Measurements from ENCODE around the gene CENPN.

Gene CENPN

DNA sequence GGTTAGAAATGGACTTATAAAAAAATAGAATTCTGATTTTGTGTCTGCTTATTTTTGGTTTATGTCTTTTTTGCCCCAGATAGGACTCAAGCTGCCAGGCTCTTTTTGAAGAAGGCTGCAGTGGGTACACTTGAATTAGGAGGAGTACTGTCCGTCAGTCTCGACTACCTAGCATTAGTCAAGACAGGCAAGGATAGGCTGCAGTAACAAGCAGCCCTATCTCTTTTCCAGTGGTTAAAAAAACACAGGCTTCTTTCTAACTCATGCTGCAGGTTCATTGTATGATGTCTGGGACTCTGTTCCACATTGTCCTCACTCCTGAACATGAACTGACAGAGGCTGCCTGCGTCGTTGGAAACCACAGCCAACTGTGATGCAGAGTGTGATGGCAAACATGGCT, 62.0 kb downstream of the CENPN start:
- Histone ChIP-seq H3K4me2 (ENCODE audit: low read length) (no peak overlapping the region), H2AFZ (ENCODE audit: low read depth, low read length) (no peak overlapping the region), H3K36me3 (replicated peaks; ENCODE audit: low read depth, low read length) (no peaks in the 10 kb centered on the region), H3K27ac (ENCODE audit: low read length) (no peak overlapping the region), H4K20me1 (ENCODE audit: insufficient read depth, low read length) (no peaks in the 10 kb centered on the region), H3K27me3 (ENCODE audit: low read depth, low read length) (no peaks in the 10 kb centered on the region), H3K4me1 (ENCODE audit: low read length) (no peaks in the 10 kb centered on the region), H3K9ac (ENCODE audit: low read length) (no peak overlapping the region), H3K9me3 (ENCODE audit: insufficient read depth, low read length) (no peaks in the 10 kb centered on the region), H3K79me2 (ENCODE audit: low read length) (no peaks in the 10 kb centered on the region), H3K4me3 (ENCODE audit: low read length) (no peak overlapping the region)
- no peak for TF ChIP-seq EZH2phosphoT487 (IDR thresholded peaks at IDR 0.05; ENCODE audit: low read depth)
- TF ChIP-seq, protein P1, sequence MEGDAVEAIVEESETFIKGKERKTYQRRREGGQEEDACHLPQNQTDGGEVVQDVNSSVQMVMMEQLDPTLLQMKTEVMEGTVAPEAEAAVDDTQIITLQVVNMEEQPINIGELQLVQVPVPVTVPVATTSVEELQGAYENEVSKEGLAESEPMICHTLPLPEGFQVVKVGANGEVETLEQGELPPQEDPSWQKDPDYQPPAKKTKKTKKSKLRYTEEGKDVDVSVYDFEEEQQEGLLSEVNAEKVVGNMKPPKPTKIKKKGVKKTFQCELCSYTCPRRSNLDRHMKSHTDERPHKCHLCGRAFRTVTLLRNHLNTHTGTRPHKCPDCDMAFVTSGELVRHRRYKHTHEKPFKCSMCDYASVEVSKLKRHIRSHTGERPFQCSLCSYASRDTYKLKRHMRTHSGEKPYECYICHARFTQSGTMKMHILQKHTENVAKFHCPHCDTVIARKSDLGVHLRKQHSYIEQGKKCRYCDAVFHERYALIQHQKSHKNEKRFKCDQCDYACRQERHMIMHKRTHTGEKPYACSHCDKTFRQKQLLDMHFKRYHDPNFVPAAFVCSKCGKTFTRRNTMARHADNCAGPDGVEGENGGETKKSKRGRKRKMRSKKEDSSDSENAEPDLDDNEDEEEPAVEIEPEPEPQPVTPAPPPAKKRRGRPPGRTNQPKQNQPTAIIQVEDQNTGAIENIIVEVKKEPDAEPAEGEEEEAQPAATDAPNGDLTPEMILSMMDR (IDR thresholded peaks at IDR 0.05; ENCODE audit: low read depth, low read length), result no peak

DNA sequence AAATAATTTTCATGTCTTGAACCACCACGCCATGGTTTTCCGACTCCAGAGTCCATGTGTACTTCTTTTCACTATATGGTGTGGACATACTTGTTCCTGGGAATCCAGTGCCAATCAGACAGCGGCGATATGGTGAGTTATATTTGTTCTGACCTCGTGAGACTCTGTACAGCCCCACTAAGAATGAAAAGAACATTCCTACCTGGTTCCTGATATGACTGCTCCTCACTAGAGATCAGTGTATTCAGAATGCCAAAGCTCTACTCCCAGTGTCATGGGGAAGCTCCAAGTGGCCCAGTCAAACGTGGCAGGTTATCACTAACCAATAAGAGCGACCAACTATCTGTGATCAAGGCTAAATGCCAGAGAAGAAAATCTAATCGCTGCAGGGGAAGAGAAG, 64.0 kb downstream of the CENPN start:
- no peak for TF ChIP-seq EZH2phosphoT487 (IDR thresholded peaks at IDR 0.05; ENCODE audit: low read depth)
- TF ChIP-seq, protein P1 (IDR thresholded peaks at IDR 0.05; ENCODE audit: low read depth, low read length), result no peak

DNA sequence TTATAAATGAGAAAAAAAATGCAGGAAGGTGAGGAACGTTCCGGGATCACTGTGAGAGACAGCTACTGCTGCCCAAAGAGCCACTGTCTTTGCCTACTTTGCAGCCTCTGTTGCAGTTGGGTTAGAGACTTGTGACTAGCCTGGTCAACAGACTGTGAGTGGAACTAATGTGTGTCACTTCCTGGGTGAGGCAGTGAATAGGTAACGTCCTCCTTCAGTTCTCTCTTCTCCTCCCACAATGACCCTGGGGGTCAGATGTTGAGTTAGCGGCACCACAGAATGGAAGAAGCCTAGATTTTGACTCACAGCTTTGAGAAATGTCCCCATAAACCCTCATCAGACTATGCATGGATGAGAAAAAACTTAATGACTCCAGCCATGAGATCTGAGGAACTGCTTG, 64.8 kb downstream of the CENPN start:
- TF ChIP-seq, protein P1 (IDR thresholded peaks at IDR 0.05; ENCODE audit: low read depth, low read length), result no peak
- TF ChIP-seq EZH2phosphoT487 (IDR thresholded peaks at IDR 0.05; ENCODE audit: low read depth), result no peak
- Histone ChIP-seq H3K4me2 (ENCODE audit: low read length) (no peak overlapping the region), H3K36me3 (replicated peaks; ENCODE audit: low read depth, low read length) (no peaks in the 10 kb centered on the region), H4K20me1 (ENCODE audit: insufficient read depth, low read length) (no peaks in the 10 kb centered on the region), H3K9ac (ENCODE audit: low read length) (no peak overlapping the region), H3K4me1 (ENCODE audit: low read length) (peaks cover 4% of the 10 kb centered on the region; the same call in 1 of the 2 replicates), H3K27ac (ENCODE audit: low read length) (no peak overlapping the region), H2AFZ (ENCODE audit: low read depth, low read length) (no peak overlapping the region), H3K9me3 (ENCODE audit: insufficient read depth, low read length) (no peaks in the 10 kb centered on the region), H3K4me3 (ENCODE audit: low read length) (no peak overlapping the region), H3K79me2 (ENCODE audit: low read length) (no peaks in the 10 kb centered on the region), H3K27me3 (ENCODE audit: low read depth, low read length) (no peaks in the 10 kb centered on the region)

More for the DNA sequence above, 64.0 kb downstream of the CENPN start:
- no peaks in the 10 kb centered on the region for H3K9me3 ChIP-seq (ENCODE audit: insufficient read depth, low read length)
- no peaks in the 10 kb centered on the region for H3K27me3 ChIP-seq (ENCODE audit: low read depth, low read length)
- H4K20me1 ChIP-seq (ENCODE audit: insufficient read depth, low read length), result no peaks in the 10 kb centered on the region
- no peak overlapping the region for H3K4me3 ChIP-seq (ENCODE audit: low read length)
- no peaks in the 10 kb centered on the region for H3K4me1 ChIP-seq (ENCODE audit: low read length)
- H3K79me2 ChIP-seq (ENCODE audit: low read length), result no peaks in the 10 kb centered on the region
- H3K9ac ChIP-seq (ENCODE audit: low read length), result no peak overlapping the region
- no peaks in the 10 kb centered on the region for H3K36me3 ChIP-seq (replicated peaks; ENCODE audit: low read depth, low read length)
- H3K27ac ChIP-seq (ENCODE audit: low read length), result no peak overlapping the region
- no peak overlapping the region for H2AFZ ChIP-seq (ENCODE audit: low read depth, low read length)
- H3K4me2 ChIP-seq (ENCODE audit: low read length), result no peak overlapping the region

DNA sequence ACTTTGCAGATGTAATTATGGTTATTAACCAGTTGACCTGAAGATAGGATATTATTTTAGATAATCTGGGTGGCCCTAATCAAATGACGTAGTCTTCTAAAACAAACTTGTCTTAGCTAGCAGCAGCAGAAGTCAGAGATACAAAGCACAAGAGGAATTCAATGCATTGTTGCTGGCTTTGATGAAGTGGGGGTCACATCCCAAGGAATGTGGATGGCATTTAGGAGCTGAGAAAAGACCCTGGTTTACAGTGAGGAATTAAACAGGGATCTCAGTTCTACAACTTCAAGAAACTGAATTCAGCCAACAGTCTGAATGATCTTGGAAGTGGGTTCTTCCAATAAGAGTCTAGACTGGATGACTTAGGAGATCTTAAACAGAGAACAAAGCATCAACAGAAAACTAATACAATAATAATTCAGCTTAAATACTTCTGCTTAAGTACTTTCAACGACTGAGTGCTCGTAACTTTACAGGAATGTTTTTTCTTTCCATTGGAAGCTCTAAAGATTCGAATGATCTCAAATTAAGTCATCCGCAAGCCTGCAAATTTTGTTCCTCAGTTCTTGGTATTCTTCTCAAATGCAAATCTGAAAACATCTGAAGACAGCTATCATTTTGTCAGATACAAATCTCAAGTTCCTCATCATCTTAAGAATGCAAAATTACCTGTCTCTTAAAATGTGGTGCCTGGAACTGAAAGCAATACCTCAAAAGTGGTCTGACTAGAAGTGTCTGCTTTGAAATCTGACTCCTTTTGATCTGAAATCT, 66.7 kb downstream of the CENPN start:
- H3K36me3 ChIP-seq (replicated peaks; ENCODE audit: low read depth, low read length), result no peaks in the 10 kb centered on the region
- no peak overlapping the region for H3K4me2 ChIP-seq (ENCODE audit: low read length)
- TF ChIP-seq, protein P1 (IDR thresholded peaks at IDR 0.05; ENCODE audit: low read depth, low read length), result no peak
- no peak for TF ChIP-seq EZH2phosphoT487 (IDR thresholded peaks at IDR 0.05; ENCODE audit: low read depth)

More for the DNA sequence above, 66.7 kb downstream of the CENPN start:
- Histone ChIP-seq H3K9me3 (ENCODE audit: insufficient read depth, low read length) (no peaks in the 10 kb centered on the region), H2AFZ (ENCODE audit: low read depth, low read length) (no peak overlapping the region), H4K20me1 (ENCODE audit: insufficient read depth, low read length) (no peaks in the 10 kb centered on the region), H3K27ac (ENCODE audit: low read length) (no peak overlapping the region), H3K79me2 (ENCODE audit: low read length) (no peaks in the 10 kb centered on the region), H3K27me3 (ENCODE audit: low read depth, low read length) (no peaks in the 10 kb centered on the region), H3K4me1 (ENCODE audit: low read length) (peaks cover 9% of the 10 kb centered on the region; the same call in 1 of the 2 replicates), H3K4me3 (ENCODE audit: low read length) (no peak overlapping the region), H3K9ac (ENCODE audit: low read length) (no peak overlapping the region)

Data from OCI-LY3 (cell line).